H9 (cell line): ENCODE measurements around the gene GAS2L2. TPM values are rescaled to one million over a fixed set of nuclear protein-coding genes. Genes with fewer than 3 reads are reported as not detected.

Experiments used
- DNase-seq: peaks from one replicate; pipeline ENCODE4 v3.0.0-alpha.2; 2017
- H2AFZ ChIP-seq: one replicate; pipeline ENCODE4 v1.6.1; 2013; ENCODE audit warnings: mild to moderate bottlenecking, low read length, control low read depth, moderate library complexity
- H2AK5ac ChIP-seq: 2 replicates; pipeline ENCODE4 v1.6.1; 2013; ENCODE audit warnings: low read length, control low read depth, mixed read lengths; ENCODE audit not compliant: insufficient read length
- H2BK120ac ChIP-seq: one replicate; pipeline ENCODE4 v1.6.1; 2013; ENCODE audit warnings: low read depth, mild to moderate bottlenecking, low read length, control low read depth, inconsistent platforms; ENCODE audit not compliant: poor library complexity, severe bottlenecking
- H2BK12ac ChIP-seq: 2 replicates; pipeline ENCODE4 v1.6.1; 2013; ENCODE audit warnings: low read length, control low read depth, mixed read lengths, low read depth; ENCODE audit not compliant: insufficient read length
- H2BK15ac ChIP-seq: 2 replicates; pipeline ENCODE4 v1.6.1; 2013; ENCODE audit warnings: low read depth, low read length, control low read depth
- H2BK20ac ChIP-seq: one replicate; pipeline ENCODE4 v1.6.1; 2013; ENCODE audit warnings: low read depth, mild to moderate bottlenecking, low read length, control low read depth, inconsistent platforms; ENCODE audit not compliant: poor library complexity, severe bottlenecking
- H2BK5ac ChIP-seq: 2 replicates; pipeline ENCODE4 v1.6.1; 2013; ENCODE audit warnings: low read length, control low read depth, mixed read lengths; ENCODE audit not compliant: insufficient read length
- H3K14ac ChIP-seq: 2 replicates; pipeline ENCODE4 v1.6.1; 2013; ENCODE audit warnings: low read length, control low read depth; ENCODE audit not compliant: insufficient read depth
- H3K18ac ChIP-seq: 2 replicates; pipeline ENCODE4 v1.6.1; 2013; ENCODE audit warnings: low read depth, mild to moderate bottlenecking, mixed read lengths, low read length, control low read depth; ENCODE audit not compliant: insufficient read length
- H3K23ac ChIP-seq: 2 replicates; pipeline ENCODE4 v1.6.1; 2013; ENCODE audit warnings: low read length, control low read depth, mixed read lengths, low read depth; ENCODE audit not compliant: insufficient read length
- H3K23me2 ChIP-seq: 2 replicates; pipeline ENCODE4 v1.6.1; 2013; ENCODE audit warnings: low read depth, mild to moderate bottlenecking, mixed read lengths, low read length, control low read depth; ENCODE audit not compliant: insufficient read length, poor library complexity, severe bottlenecking
- H3K27ac ChIP-seq: 2 replicates; pipeline ENCODE4 v1.5.1; 2013; ENCODE audit warnings: low read length, control low read depth, mixed read lengths, low read depth; ENCODE audit not compliant: insufficient read length
- H3K27me3 ChIP-seq: 2 replicates; pipeline ENCODE4 v1.6.1; 2013; ENCODE audit warnings: low read length, control low read depth, inconsistent platforms; ENCODE audit not compliant: insufficient read depth
- H3K4ac ChIP-seq: 2 replicates; pipeline ENCODE4 v1.6.1; 2013; ENCODE audit warnings: low read depth, mild to moderate bottlenecking, control low read depth, inconsistent platforms, low read length, moderate library complexity
- H3K4me1 ChIP-seq: 2 replicates; pipeline ENCODE4 v1.6.1; 2013; ENCODE audit warnings: low read length, control low read depth, inconsistent platforms; ENCODE audit not compliant: insufficient read depth
- H3K4me2 ChIP-seq: 2 replicates; pipeline ENCODE4 v1.6.1; 2013; ENCODE audit warnings: low read length, control low read depth, mixed read lengths; ENCODE audit not compliant: insufficient read length, insufficient read depth
- H3K56ac ChIP-seq: 2 replicates; pipeline ENCODE4 v1.6.1; 2013; ENCODE audit warnings: low read depth, mild to moderate bottlenecking, mixed read lengths, low read length, control low read depth; ENCODE audit not compliant: insufficient read length
- H3K79me1 ChIP-seq: 2 replicates; pipeline ENCODE4 v1.6.1; 2013; ENCODE audit warnings: low read depth, mild to moderate bottlenecking, moderate library complexity, low read length, control low read depth, inconsistent platforms; ENCODE audit not compliant: insufficient read depth, poor library complexity, severe bottlenecking
- H3K79me2 ChIP-seq: 2 replicates; pipeline ENCODE4 v1.6.1; 2013; ENCODE audit warnings: low read length, control low read depth, inconsistent platforms; ENCODE audit not compliant: insufficient read depth
- H3K9ac ChIP-seq: 2 replicates; pipeline ENCODE4 v1.6.1; 2013; ENCODE audit warnings: low read length, control low read depth, mixed read lengths; ENCODE audit not compliant: insufficient read length; ENCODE audit errors: extremely low read depth
- H3K9me3 ChIP-seq: one replicate; pipeline ENCODE4 v1.6.1; 2013; ENCODE audit warnings: low read depth, low read length, inconsistent platforms; ENCODE audit not compliant: control insufficient read depth
- H3T11ph ChIP-seq: one replicate; pipeline ENCODE4 v1.6.1; 2013; ENCODE audit warnings: mild to moderate bottlenecking, low read length, control low read depth, inconsistent platforms
- H4K20me1 ChIP-seq: one replicate; pipeline ENCODE4 v1.6.1; 2013; ENCODE audit not compliant: control insufficient read depth, insufficient read length, insufficient read depth
- H4K5ac ChIP-seq: 2 replicates; pipeline ENCODE4 v1.6.1; 2013; ENCODE audit warnings: low read depth, mild to moderate bottlenecking, mixed read lengths, low read length, control low read depth; ENCODE audit not compliant: insufficient read length
- H4K8ac ChIP-seq: replicated peaks from 2 replicates; pipeline ENCODE4 v1.6.1; 2013; ENCODE audit warnings: low read length, control low read depth, mixed read lengths, low read depth; ENCODE audit not compliant: insufficient read length
- H4K91ac ChIP-seq: 2 replicates; pipeline ENCODE4 v1.6.1; 2013; ENCODE audit warnings: low read depth, mild to moderate bottlenecking, moderate library complexity, mixed read lengths, low read length, control low read depth; ENCODE audit not compliant: insufficient read length
- H3K27ac Mint-ChIP-seq, 3 experiments: 2 replicates in 2 of 3; 3 replicates in 1 of 3; pipeline ENCODE4 v1.8.0; 2020 to 2021; ENCODE audit warnings: mixed read lengths in 3 of 3, mild to moderate bottlenecking in 1 of 3, moderate library complexity in 1 of 3
- H3K27me3 Mint-ChIP-seq: 2 replicates; pipeline ENCODE4 v1.8.0; 2021; ENCODE audit warnings: low read depth, mild to moderate bottlenecking, moderate library complexity, mixed read lengths
- H3K36me3 Mint-ChIP-seq, 3 experiments: 2 replicates in 2 of 3; 3 replicates in 1 of 3; pipeline ENCODE4 v1.8.0; 2020 to 2021; ENCODE audit warnings: low read depth in 3 of 3, mixed read lengths in 3 of 3; ENCODE audit not compliant: insufficient read depth in 1 of 3
- H3K4me1 Mint-ChIP-seq, 2 experiments: 2 replicates each; pipeline ENCODE4 v1.8.0; 2020; ENCODE audit warnings: mixed read lengths in 2 of 2
- H3K4me3 Mint-ChIP-seq, 2 experiments: 2 replicates in 1 of 2; 3 replicates in 1 of 2; pipeline ENCODE4 v1.8.0; 2020 to 2021; ENCODE audit warnings: mild to moderate bottlenecking in 2 of 2, mixed read lengths in 2 of 2, moderate library complexity in 1 of 2
- H3K9me3 Mint-ChIP-seq, 2 experiments: 2 replicates in 1 of 2; 3 replicates in 1 of 2; pipeline ENCODE4 v1.8.0; 2020; ENCODE audit warnings: mild to moderate bottlenecking in 2 of 2, mixed read lengths in 2 of 2, moderate library complexity in 1 of 2
- WGBS: extraction: QIAGEN DNeasy Blood & Tissue Kit; methylation state at CpG from one replicate; pipeline ENCODE4 v1.1.7; 2013; ENCODE audit warnings: missing lambda C conversion rate, low lambda C conversion rate, mixed read lengths; ENCODE audit not compliant: insufficient read length; ENCODE audit errors: extremely low coverage; 5-methylcytosine and 5-hydroxymethylcytosine counted together
- total RNA-seq: library from RNA; stranded (reverse); gene quantifications from 2 replicates; pipeline ENCODE4 v1.2.1, GENCODE V29; 2021
- TF ChIP-seq, protein P1 (sequence below): fragments of 200-600 bp; sonication (generic); conservative IDR thresholded peaks from 3 replicates; pipeline ENCODE4 v1.8.0; 2021; ENCODE audit warnings: antibody characterized with exemption, mild to moderate bottlenecking

GAS2L2 gene
- total RNA-seq, 1 experiment from 2014 or later = not detected

DNA sequence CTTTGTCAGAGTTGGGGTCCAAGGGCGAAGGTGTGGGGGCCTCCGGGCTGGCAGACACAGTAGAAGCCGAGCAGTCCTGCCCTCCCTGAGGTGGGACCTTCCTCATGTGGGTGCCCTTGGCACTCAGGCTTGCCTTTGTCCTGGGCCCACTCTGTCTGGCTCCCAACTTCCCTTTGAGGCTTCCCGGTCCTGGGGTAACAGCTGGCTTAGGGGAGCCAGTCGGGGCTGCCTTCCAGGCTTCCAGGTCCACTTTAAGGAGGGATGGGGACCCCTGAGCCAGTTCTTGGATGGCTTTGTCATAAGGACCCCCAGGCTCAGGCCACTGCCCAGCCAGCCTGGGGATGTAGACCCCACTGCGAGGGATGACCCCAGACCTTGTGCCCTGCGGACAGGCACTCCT is 7.8 kb downstream of the GAS2L2 start:
- Histone ChIP-seq H4K8ac (no peak overlapping the region), H2AK5ac (no peak overlapping the region), H3K27ac (no peak overlapping the region), H4K20me1 (no peaks in the 10 kb centered on the region), H3K23ac (no peak overlapping the region), H3K4me1 (no peaks in the 10 kb centered on the region), H3K56ac (no peak overlapping the region), H3T11ph (no peak overlapping the region), H2BK5ac (no peak overlapping the region), H3K27me3 (peaks cover 11% of the 10 kb centered on the region; the same call in 1 of the 2 replicates), H3K79me1 (no peaks in the 10 kb centered on the region), H2BK120ac (no peak overlapping the region), H3K18ac (no peak overlapping the region), H3K4me2 (no peak overlapping the region), H2BK20ac (no peak overlapping the region), H4K91ac (no peak overlapping the region), H4K5ac (no peak overlapping the region), H3K4ac (no peak overlapping the region), H2AFZ (no peak overlapping the region), H3K9ac (no peak overlapping the region), H2BK15ac (no peak overlapping the region), H3K9me3 (no peaks in the 10 kb centered on the region), H3K14ac (no peak overlapping the region; the same call in 1 of the 2 replicates), H3K79me2 (no peaks in the 10 kb centered on the region), H2BK12ac (no peak overlapping the region), H3K23me2 (peaks cover 4% of the 10 kb centered on the region)
- H3K27me3 Mint-ChIP-seq = peaks cover 59% of the 10 kb centered on the region
- H3K36me3 Mint-ChIP-seq = no peaks in the 10 kb centered on the region; a peak in 1 of 7 replicates
- no peak overlapping the region for H3K4me3 Mint-ChIP-seq
- H3K9me3 Mint-ChIP-seq = peaks cover 0 to 4% of the 10 kb centered on the region in 2 experiments; a peak in 2 of 5 replicates
- no peak overlapping the region for H3K27ac Mint-ChIP-seq
- DNase-seq = no peak
- peaks cover 12 to 23% of the 10 kb centered on the region in 2 experiments for H3K4me1 Mint-ChIP-seq
- no CpG with 5 or more reads among the region's 7 CpGs for WGBS
- TF ChIP-seq, protein P1, sequence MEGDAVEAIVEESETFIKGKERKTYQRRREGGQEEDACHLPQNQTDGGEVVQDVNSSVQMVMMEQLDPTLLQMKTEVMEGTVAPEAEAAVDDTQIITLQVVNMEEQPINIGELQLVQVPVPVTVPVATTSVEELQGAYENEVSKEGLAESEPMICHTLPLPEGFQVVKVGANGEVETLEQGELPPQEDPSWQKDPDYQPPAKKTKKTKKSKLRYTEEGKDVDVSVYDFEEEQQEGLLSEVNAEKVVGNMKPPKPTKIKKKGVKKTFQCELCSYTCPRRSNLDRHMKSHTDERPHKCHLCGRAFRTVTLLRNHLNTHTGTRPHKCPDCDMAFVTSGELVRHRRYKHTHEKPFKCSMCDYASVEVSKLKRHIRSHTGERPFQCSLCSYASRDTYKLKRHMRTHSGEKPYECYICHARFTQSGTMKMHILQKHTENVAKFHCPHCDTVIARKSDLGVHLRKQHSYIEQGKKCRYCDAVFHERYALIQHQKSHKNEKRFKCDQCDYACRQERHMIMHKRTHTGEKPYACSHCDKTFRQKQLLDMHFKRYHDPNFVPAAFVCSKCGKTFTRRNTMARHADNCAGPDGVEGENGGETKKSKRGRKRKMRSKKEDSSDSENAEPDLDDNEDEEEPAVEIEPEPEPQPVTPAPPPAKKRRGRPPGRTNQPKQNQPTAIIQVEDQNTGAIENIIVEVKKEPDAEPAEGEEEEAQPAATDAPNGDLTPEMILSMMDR = no peak
